HG03565 (cell line): Measurements from ENCODE around the gene SMG1.

ENCODE experiments used
- ATAC-seq: cut with Tn5 transposase; IDR thresholded peaks from one replicate; pipeline ENCODE4 v1.9.1; 2021; ENCODE audit warnings: mild to moderate bottlenecking, moderate library complexity; ENCODE audit not compliant: unreplicated experiment

The SMG1 gene

DNA sequence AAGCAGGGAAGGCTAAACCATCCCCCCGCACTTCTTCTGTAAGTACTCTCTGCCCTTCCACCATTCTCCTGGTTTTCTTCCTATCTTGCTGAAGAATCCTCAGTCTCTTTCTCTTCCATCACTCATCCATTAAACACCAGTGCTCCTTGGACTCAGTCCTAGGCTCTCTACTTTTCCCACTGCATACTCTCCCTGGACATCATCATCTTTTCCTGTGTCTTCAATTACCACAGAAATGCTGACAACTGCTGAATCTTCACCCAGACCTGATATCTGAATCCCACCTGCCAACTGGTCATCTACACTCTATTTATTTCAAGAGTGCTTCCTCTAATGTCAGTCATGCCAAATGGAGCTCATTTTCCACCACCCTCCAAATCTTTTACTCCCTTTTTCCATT, 71.0 kb downstream of the SMG1 start:
- ATAC-seq, result no peak

DNA sequence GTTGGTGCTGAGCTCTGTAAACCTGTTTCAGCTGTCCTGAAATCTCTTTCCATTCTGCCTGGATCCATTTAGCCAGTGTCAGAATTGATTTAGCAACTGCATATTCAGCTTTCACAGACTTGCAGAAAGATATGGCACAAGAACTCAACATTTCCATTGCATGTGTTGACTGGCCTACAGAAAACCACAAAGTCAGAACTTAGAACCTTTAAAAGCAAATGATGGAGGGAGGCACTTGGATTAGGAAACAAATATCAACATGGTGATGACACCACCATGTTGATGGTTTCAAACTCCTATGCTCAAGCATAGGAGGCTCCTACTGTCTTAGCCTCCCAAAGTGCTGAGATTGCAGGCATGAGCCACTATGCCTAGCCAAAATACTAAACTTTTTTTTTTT, 72.5 kb downstream of the SMG1 start:
- no peak for ATAC-seq

DNA sequence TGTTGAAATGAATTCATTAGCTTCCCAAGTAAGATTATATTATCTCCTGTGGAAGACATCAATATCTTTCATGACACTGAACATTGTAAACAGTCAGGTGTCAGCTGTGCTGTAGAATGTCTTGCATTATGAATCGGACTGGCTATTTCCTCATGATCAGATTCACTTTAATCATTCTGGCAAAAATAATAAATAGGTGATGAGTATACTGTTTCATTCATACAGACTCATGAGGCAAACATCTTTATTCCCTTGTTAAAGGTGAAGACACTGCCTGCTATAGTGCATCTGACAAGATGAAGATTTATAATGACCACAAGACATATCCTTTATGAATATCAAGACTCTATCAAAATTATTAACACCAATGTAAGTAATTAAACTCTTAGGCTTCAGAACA, 73.6 kb downstream of the SMG1 start:
- ATAC-seq, result no peak

DNA sequence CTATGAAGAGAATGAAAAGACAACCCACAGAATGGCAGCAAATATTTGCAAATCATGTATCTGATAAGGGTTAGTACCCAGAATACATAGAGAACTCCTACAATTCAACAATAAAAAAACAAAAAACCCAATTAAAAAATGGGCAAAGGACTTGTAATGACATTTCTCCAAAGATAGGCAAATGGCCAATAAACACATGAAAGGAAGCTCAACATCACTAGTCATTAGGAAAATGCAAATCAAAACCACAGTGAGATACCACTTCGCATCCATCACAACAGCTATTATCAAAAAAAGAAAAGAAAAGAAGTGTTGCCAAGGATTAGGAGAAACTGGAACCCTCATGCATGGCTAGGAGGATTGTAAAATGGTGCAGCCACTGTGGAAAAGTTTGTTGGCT, 79.8 kb downstream of the SMG1 start:
- ATAC-seq, result no peak

DNA sequence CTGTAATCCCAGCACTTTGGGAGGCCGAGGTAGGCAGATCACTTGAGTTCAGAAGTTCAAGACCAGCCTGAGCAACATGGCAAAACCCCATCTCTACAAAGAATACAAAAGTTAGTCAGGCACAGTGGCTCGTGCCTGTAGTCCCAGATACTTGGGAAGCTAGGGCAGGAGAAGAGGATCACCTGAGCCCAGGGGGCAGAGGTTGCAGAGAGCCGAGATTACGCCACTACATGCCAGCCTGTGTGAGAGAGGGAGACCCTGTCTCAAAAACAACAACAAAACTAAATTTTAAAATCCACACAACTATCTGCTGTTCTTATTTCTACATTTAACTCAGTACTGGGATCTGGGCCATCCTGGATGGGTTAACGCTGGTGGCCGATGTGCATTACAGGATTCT, 83.6 kb downstream of the SMG1 start:
- no peak for ATAC-seq

DNA sequence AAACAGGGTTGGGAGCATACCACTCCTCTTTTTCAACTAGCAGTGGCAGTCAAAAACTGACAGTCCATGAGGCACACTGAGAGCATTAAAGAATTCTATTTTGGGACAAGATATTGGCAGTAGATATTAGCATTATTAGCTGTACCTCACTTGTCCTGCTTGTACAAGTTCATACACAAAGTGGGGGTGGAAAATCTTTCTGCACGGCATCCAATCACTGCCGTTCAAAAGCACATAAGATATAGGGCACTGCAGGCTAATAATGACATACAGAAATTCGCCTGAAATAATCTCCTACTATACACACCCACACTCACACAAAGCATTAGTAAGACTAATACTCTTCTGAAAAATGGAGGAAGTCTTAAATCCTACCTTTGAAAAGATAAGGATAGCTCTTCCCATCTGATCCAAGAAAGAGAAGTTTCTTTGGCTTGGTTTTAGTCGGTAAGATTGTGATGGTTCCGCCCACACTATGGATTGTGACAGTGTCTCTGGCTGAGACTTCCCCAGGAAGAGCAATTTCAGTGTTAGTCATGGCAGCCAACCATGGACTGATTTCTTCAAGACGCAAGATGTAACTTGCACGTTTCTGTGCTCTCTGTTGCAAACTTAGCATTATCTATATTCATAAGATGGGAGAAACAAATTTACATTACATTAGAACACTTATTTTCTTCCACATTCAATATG, 84.2 kb downstream of the SMG1 start:
- ATAC-seq, result no peak

DNA sequence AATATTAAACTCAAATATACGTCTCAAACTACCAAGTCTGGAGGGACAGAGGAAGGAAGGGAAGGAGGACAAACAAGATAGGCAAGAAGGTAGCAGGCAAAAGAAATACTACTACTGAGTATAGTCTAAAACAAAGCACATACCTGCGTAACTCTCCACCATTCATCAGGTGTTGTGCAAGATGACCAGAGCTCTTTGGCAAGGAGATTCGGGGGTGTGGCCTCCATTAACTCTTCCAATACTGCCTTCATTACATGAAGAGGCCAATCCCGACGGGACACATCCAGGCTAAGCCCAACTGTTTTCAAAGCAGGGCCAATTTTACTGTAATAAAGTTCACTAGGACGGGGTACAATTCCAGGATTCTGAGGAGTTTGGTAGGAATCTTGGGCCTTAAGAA, 86.7 kb downstream of the SMG1 start:
- ATAC-seq, result no peak

DNA sequence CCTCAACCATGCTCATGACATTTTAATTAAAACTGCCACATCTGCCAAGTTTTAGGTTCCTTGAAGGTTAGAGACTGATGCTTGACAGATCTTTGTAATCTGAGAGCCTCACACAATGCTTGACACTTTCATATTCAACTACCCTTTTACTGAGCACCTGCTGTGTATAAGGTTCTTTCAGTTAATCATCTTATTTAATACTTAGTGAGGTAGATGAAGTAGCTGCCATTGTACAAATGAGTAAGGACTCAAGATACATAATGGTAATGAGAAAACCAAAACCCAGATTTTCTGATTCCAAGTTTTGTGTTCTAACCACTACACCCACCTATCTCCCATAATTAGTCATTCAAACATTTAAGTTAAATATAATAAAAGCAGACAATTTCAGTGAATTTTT, 89.5 kb downstream of the SMG1 start:
- no peak for ATAC-seq

DNA sequence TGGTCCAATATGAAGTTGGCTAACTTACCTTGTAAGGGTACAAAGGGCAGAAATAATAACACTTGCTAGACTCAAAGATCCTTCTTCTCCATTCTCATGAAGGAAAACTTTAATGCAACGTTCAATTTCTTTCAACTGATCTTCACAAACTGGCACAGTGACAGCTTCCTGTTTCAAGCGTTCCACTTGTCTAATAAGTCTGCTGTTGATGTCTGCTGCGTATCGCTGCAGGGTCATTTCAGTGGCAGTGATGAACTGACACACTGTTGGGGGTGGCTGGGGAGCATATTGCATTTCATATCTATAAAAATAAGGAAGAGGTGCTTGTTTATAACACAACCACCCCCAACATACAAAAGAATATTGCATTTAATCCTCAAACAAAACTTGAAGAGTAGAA, 91.3 kb downstream of the SMG1 start:
- no peak for ATAC-seq

DNA sequence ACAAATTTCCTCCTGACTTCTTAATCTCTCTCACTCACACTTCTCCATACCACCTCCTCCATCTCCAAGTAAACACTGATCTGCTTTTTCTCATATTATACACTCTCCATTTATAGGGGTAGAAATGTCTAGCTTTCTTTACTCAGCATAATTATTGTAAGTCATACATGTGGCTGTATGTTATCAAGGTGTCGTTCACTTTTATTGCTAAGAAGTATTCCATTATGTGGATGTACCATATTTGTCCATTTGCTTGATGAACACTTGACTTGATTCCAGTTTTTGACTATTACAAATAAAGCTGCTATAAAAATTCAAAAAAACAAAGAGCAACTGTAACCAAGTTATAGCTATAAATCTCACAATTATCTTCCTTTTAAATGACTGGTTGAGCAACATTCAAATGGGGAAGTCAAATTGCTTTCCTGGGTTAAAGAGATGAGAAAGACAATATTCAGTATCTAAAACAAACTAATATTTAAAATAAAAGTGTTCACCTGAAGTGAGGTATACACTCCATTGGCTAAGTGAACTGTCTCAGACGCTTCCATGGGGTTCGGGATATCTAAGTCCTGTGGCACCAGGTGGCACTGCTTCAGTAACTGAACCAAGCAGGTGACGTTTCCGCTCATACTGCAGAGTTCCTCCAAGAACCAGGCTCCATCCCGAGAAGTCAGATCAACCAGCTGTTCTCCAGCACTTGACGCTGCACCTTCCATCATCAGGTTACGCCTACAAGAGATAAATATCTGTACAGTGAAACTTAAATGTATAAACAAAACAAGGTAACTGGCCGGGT, 92.3 kb downstream of the SMG1 start:
- no peak for ATAC-seq

DNA sequence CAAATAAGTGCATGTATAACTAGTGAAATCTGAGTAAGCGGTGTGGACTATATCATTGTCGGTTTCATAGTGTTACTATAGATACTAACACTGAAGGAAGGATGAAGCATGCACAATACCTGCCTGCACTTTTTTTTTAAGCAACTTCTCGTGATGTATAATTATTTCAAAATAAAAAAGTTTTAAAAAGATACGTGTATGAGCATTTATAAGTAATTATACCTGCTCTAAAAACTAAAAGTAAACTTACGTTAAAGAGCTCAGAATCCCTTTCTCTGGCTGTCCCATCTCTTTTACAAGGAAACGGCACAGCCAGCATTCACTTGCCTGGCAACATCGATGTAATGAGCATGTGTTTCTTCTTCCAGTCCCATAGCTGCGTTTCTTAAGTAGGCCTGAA, 93.6 kb downstream of the SMG1 start:
- no peak for ATAC-seq

DNA sequence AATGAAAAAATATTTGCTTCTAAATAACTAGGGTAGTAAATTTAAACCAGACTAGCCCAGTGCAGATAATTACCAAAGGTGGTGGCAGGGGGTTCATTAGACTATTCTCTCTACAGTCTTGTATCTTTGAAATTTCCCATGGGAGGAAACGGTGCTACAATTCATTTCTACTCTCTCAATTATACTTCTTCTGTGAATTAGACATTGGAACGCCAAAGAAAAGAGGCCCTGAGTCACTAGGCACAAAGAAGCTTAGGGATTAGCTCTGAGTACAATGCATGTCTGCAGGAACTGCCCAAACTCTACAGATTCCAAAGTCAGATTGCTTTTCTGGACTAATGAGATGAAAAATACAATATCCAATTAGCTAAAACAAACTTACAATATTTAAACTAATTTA, 94.2 kb downstream of the SMG1 start:
- ATAC-seq, result no peak

DNA sequence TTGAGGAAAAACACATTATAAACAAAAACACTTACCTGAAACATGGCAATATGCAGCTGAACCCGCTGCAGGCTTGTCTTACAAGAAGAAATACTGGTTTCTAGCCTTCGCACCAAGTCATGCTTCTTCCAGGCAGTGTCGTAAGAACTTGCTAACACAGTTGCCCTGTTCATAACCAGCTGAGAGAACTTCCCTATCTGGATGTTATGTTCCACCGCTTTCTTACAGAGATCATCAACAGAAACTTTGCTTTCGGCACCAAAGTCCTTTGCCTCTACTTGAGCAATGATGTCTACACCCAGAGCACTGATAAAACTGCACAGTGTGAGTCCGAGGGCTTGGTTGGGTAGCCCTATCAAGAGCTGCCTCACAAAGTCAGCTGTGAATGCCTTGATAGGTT, 97.0 kb downstream of the SMG1 start:
- ATAC-seq, result no peak

DNA sequence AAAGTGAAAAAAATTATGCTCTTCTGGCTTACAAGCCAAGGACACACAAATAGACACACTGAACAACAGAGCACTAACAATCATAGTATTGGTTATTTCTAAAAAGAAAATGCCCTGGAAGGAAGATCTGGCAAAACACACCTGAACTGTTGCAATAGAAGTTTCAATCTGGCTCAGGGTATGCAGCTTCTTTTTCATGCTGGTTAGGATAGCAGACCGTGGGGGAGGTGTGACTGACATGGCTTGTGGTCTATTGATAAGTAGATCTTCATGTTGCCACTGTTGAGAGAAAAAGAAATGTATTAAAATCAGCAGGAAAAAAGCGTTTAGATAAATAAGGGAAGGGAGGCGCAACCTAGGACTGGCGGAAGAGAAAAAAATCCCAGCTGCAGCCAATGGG, 98.3 kb downstream of the SMG1 start:
- ATAC-seq, result no peak

DNA sequence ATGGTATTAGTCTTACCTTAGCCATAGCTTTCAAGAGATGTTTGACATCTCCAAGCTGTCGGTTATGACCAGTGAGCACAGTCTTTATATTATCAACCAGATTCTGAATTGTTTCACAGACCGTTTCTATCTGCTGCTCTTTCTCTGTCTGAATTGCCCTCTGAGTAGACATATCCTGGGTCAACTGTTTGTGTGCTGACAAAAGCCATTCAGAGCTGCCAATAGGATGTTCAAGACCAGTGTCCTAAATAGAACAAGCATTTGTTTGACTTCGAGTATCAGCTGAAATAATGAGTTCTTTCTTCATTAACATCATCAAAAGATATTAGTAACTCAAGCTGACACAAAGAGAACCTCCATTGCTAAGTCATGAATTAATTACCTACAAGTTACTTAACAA, 109.9 kb downstream of the SMG1 start:
- no peak for ATAC-seq

DNA sequence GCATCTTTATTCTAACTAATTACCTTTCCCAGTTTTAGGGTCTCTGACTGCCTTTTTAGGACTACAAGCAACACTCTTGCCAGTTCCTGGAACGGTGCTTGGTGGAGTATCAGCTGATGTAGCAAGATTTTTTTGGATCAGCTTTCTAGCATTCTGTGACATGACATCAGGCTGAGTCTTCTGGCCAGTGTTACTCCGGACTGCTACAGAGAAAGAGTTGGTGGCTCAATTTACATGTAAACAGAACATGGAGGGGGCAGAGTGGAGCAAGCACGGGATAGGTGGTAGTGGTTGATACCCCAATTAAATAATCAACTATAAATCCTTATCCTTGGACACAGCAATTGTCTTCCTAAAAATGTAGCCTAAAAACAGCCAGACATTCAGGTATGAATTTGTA, 114.3 kb downstream of the SMG1 start:
- ATAC-seq, result no peak

DNA sequence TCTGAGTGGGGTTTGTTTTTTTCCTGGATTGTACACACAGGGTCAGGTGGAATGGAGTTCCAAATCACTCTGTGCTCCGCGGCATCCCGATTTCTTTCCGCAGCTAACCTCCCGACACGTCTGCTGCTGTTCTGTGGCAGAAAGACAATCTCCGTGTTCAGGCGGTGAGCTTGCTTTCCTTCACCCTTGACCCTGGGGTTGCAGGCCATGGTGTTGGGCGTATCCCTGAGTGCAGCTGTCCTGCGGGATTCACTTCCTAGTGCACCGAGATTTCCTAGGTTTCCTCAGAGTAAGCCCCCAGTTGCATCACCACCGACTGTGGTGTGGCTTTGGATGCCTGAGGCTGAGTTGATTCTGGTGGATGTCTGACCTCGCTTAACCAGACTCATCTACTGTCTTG, 117.0 kb downstream of the SMG1 start:
- ATAC-seq, result no peak

DNA sequence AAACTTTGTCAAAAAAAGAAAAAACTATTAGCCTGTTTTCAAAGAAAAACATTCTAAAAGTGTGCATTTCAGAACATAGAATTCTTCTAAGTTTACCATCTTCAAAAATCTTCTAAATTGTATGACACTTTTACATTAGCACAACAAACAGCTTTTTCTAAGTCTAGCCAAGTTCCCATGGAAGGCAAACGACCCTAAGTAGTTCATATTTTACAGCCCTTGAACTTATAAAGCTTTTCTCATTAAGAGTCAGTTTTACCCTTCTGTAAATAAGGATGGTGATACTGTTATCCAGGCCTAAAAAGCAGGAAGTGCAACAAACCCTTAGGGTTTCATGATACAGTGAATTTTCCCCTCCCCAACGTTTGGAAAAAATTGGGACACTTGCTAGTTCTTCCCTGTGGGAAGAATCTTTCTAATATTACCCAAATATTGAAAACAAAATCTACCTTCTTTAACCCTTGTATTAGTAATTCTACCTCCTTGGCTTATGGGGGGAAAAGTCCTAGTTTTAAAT, 120.9 kb downstream of the SMG1 start:
- no peak for ATAC-seq

DNA sequence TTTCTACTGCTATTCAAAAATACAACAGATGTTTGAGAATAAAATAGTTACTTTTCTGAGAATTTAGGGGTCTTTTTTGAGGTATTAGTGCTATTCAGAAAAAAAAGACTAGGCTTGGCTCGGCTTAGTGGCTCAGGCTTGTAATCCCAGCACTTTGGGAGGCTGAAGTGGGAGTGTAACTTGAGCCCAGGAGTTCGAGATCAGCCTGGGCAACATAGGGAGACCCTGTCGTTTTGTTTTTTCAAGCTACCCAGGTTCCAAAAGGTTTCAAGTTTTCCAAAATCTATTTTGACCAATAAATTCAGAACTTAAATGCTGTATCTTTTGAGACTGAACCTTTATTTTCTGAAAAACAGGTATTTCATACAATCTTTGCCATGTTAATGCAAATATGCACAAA, 121.7 kb downstream of the SMG1 start:
- ATAC-seq, result no peak

DNA sequence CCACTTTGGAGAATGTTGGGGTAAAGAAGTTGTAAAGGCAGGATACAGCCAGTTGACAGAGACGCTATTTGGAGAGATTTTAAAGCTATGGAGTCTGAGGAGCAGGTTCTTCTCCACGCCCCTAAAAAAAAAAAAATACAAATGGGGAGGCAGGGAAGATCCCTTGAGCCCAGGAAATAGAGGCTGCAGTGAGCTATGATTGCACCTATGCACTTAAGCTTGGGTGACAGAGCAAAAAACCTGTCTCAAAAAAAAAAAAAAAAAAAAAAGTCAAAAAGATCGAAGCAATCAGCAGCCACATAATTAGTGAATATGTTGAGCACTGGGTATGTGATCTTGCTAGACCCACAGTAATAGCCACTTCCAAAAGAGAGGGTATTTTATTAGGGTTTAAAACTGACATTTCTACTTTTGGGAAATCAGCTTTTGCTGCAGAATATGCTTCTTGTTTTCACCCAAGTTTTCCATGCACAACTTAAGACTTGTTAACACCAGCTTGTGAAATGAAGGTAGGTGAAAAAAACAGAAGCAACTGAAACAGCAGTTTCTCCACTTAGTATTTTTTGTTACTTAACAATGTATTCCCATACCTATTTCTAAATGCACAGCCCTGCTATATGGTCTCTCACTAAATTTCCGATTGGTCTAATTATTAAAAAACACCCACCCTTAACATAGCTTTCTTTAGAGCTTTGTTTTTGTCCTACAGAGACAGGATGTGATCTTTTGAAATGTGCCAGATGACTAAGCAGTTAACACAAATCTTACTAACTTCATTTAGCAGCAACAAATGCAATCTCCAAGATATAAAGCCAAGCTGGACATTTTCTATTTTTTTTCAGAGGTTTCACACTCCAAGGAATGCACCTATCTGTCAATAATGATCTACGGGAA, 122.4 kb downstream of the SMG1 start:
- no peak for ATAC-seq

DNA sequence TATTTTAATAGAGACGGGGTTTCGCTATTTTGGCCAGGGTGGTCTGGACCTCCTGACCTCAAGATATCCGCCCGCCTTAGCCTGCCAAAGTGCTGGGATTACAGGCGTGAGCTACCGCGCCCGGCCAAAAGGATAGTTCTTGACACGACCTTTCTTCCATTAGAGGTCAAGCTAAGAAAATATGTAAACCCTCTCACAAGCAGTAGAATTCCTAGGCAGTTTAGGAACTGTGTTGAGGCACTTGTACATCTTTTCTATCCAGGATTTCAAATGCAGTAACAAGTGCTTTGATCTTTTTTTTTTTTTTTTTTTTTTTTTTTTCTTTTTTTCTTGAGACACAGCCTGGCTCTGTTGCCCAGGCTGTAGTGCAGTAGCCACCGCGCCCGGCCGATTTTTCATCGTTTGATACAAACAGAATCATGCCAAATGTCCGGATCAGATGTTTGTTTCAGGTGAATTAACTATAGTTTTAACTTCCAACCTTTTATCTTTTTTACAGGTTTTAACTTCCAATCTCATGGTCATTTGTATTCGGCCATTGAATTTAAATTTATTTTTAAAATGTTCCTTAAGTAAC, 123.4 kb downstream of the SMG1 start:
- no peak for ATAC-seq
